ENCODE data around the gene COPG1.
"Not testable (repeated sequence)": the region's sequence is repeated elsewhere in the genome, so short reads cannot be mapped to it uniquely, and the experiment has no call there.

Gene COPG1

GRCh38 chr3:129240436-129240835 is 9.0 kb upstream of the COPG1 start:
- no peak for DNase-seq

- DNase-seq, result no peak
Measured at GRCh38 chr3:129245141-129245540, 4.3 kb upstream of the COPG1 start.

DNA sequence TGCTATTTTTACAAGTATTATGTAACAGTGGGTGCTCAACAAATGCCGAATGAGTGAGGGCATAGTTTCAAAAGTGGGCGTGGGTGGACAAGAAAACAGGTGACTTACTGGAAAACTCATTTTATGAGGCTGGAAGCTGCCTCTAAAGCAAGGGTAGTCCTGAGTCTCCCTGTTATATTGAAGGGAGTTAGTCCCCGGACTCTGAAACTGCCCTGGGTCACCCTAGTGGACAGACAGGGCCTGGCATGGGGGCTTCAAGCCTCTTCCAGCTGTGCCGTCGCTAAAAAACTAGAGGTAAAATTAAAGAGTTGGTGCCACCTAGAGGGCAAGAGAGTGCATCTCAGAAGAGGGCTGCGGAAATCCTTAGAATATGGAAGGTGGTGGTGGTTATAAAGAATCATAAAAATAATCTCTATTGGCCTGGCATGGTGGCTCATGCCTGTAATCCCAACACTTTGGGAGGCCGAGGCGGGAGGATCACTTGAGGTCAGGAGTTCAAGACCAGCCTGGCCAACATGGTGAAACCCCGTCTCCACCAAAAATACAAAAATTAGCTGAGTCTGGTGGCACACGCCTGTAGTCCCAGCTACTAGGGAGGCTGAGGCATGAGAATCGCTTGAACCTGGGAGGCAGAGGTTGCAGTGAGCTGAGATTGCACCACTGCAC is 3.6 kb upstream of the COPG1 start:
- peak; percentile 52 for DNase-seq

DNA sequence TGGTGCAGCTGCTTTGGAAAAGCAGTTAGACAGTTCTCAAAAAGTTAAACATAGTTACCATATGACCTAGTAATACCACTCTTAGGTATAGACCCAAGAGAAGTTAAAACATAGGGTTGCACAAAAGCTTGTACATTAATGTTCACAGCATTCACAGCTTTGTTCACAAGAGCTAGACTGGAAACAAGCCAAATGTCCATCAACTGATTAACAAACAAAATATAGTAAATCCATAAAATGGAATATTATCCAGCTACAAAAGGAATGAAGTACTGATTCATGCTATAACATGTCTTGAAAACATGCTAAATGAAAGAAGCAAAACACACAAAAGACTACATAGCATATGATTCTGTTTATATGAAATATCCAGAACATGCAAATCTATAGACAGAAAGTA is 2.8 kb upstream of the COPG1 start:
- DNase-seq, result no peak

DNA sequence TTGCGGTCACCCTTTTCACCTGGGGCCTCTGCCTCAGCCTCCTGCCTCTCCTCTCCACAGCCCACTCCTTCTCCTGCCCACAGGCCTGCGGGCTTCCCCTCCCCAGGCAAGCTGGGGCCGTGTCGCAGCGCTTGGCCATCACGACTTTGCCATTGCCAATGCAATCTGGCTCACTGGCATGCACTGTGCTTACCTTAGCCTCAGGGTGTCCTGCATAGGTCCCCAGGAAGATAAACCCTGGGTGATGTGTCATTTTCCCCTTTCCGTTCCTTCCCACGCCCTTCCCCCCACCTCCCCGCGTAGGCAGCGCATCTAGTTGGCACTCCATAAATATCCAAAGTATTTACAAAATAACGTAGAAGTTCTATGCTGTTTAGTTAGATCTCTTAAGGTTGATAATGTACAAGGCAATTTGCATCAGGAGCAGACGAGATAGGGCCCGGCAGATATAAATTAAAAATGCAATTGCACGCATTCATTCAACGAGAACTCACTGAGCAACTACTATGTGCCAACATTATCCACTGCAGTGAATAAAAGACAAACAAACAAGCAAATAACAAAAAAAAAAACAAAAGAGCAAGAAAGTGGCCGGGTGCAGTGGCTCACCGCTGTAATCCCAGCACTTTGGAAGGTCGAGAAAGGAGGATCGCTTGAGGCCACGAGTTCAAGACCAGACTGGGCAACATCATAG is 973 bp upstream of the COPG1 start:
- DNase-seq, result no peak

- no peak for DNase-seq
Measured at GRCh38 chr3:129252748-129253147, 3.3 kb downstream of the COPG1 start.

DNA sequence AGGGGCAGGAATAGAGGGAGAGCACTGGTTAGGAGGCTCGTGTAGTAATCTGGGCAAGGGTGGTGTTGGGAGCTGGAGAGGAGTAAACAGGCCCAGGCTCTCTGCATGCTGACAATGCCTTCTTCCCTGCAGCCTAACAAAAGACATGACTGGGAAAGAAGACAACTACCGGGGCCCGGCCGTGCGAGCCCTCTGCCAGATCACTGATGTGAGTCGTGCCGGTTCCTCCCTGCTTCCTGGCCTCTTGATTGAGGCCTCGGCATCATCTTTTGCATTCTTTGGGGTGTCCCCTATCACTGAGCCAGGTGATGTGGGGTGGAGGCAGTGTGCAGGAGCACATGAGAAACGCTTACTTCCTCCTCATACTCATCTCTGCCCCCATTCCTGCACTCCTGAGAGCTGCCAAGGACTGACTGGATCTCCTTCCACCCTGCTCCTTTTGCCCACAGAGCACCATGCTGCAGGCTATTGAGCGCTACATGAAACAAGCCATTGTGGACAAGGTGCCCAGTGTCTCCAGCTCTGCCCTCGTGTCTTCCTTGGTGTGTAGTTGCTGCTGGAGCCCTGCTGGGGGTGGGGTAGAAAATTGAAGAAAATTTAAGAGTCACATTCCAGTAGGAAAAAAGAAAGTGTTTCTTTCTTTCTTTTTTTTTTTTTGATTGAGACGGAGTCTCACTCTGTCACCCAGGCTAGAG is 5.3 kb downstream of the COPG1 start:
- no peak for DNase-seq

DNA sequence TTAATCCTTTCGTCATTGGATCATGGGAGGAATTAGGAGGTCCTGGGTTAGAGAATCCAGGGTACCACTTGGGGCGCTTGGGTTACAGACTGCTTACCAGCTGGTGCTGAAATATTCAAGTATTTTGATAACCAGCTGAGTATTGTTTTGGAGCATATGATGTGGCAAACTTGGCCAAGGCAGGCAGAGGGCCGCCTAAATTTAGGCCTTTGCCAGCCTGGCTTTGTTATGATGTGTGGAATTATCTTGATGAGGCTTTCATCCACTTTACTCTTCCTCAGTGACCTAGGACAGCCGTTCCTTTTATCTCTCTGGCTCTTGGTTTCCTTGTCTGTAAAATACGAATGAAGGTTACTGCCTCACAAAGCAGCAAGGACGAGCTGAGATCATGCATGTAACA is 6.9 kb downstream of the COPG1 start:
- DNase-seq, result no peak

- no peak for DNase-seq
Measured at GRCh38 chr3:129257609-129258008, 8.2 kb downstream of the COPG1 start.

GRCh38 chr3:129259612-129260477 is 10.4 kb downstream of the COPG1 start:
- DNase-seq, result no peak

DNA sequence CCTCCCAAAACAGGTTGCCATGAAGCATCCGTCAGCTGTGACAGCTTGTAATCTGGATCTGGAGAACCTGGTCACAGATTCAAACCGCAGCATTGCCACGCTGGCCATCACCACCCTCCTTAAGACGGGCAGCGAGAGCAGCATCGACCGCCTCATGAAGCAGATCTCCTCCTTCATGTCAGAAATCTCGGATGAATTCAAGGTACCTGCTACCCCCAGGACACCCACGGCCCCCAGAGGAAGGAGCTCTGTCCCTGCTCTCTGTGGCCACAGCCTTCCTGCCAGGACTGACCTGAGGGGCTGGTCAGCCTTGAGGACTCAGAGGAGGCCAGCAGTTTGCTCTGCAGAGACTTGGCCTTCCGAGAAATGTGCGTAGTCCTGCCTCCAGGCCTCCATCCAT is 11.2 kb downstream of the COPG1 start:
- DNase-seq, result no peak

- no peak for DNase-seq
Measured at GRCh38 chr3:129261894-129262293, 12.5 kb downstream of the COPG1 start.

DNA sequence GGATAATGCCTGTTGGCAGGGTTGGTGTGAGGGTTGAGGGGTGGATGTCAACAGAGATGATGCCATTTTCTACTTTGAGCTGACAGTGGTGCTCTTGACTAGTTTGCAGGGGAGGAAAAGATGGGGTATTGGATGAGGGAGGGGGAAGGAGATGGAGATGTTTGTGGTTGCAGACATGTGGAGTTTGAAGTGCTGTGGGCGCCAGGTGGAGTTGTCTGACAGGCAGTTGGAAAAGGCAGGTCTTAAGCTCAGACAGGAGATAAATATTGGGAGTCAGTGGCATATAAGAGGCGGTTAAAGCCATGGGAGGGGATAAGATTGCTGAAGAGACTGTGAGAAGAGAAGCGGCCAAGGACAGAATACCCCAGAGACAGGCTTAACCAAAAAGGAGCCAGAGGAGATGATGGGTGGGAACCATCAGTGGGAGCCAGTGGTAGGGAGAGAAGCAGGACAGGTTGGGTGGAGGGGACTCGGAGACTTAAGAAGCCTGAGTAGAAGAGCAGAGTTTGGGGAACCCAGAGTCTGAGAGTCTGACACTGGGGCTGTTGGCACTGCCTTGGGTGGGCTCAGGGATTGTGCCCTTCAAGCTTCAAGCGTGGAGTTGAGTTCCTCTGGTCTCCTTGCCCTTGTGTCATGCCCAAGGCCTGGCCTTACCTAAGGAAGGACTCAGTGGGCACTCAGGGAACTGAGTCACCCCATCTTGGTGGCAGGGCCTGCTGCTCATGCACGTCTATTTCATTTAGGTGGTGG is 13.9 kb downstream of the COPG1 start:
- DNase-seq, result no peak

DNA sequence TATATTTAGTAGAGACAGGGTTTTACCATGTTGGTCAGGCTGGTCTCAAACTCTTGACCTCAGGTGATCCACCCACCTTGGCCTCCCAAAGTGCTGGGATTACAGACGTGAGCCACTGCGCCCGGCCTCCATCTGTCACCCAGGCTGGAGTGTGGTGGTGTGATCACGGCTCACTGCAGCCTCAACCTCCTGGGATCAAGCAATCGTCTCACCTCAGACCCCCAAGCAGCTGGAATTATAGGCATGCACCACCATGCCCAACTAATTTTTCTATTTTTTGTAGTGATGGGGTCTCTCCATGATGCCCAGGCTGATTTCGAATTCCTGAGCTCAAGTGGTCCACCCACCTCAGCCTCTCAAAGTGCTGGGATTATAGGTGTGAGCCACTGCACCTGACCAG is 15.6 kb downstream of the COPG1 start:
- DNase-seq, result not testable (repeated sequence)

- no peak for DNase-seq
Measured at GRCh38 chr3:129266651-129267050, 17.2 kb downstream of the COPG1 start.

- DNase-seq, result no peak
Measured at GRCh38 chr3:129268396-129268795, 19.0 kb downstream of the COPG1 start.

GRCh38 chr3:129271674-129272073 is 22.3 kb downstream of the COPG1 start:
- DNase-seq, result no peak

DNA sequence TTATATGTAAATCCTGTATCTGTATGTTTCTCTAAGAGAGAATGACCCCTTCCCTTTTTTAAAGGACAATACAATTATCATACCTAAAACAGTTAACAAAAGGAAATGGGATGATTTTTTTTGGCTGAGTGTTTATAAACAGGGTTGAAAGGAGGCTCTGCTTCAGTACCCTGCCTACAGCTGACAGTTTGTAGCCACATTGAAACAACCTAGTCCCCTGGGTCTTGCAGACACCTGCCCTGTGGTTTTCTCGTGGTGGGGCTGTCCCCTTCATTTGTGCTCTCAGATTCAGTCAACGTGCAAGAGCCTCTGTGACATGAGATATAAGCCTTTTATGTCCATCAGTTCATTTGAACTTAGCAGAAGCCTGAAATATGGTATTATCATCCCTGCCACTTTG is 27.0 kb downstream of the COPG1 start:
- DNase-seq, result no peak

DNA sequence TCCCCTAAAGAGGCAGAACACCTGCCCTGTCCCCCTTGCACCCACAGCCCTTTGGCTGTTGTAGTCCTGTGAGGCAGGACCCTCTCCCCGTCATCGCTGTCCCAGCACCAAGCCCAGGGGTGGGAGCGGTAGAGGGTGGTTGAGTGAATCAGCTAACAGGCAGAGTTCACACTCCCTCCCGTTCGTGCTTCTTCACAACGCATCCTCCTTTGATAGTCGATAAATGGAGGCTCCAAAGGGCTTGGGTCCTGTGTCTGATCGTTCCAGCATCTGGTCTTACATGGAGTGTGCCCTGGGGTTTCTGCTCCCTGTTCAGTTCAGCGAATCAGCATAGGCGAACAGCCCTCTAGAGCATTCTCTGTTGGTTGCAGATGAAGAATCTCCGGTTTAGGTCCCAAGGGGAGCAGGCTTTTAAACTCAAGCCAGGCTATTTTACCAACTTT is 28.4 kb downstream of the COPG1 start:
- DNase-seq, result no peak

- DNase-seq, result peak; percentile 91
Measured at GRCh38 chr3:129278439-129278965, 29.1 kb downstream of the COPG1 start, which contains the start of gene HMCES. Gene HMCES, plus strand, starts transcription at chr3:129278870. Its CDS starts 863 bp downstream, at chr3:129279733.

DNA sequence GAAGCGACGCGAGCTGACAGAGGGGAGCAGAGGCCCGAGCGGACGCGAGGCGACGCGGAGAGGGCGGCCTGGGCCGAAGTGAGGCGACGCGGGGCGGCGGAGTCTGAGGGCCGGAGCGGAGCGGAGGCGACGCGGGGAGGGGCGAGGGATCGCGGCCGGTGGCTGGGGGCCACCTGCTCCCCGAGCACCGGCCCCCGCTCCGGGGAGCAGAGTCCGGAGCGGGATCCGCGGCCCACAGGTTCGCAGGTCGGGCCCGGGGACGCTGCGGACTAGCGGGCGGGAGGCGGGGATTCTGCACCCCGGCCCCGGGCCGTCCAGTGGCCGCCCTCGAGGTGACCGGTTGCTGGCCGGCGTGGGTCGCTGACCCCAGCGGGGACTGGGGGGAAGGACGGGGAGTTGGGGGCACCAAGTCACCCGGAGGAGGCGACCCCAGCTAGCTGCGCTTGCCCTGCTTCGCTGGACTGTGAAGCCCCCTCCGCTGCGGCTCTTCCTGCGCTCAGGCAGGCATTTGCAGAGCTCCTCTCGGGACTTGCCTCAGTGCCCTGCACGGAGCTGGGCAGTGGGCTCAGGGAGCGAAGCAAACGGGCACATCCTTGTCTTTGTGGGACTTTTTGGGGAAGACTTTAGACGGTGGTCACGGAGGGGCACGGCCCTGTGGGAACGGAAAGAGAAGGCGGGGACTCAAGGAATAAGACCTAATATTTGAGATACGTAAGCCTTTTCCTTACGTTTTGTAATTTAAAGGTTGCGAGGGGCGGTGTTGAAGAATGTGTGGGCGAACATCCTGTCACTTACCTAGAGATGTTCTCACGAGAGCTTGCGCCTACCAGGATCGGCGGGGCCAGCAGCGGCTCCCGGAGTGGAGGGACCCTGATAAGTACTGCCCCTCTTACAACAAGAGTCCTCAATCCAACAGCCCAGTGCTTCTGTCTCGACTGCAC is 29.8 kb downstream of the COPG1 start:
- DNase-seq, result peak; percentile 44

Measured in activated T-cell treated with anti-CD3 and anti-CD28 coated beads for 4 hours (primary cell).